Measurements from ENCODE around the gene ZNF189.
"Not testable (repeated sequence)": the region's sequence is repeated elsewhere in the genome, so short reads cannot be mapped to it uniquely, and the experiment has no call there.

The ZNF189 gene

DNA sequence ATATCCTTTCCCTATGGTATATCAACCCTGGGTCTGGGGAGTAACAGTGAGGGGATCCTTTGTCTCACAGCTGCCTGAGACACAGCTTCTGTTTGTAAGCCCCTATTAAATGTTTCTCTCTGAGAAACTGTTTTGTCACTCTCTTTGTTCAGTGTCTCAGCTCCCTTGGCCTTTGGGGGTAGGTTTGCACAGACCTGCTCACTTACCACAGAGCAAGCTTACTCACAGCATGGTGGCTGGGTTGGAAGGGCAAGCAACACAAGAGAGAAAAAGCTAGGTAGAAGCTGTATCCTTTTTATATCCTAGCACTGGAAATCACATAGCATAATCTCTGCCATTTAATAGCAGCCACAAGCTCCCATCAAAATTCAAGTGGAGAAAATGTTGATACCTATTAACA is 18.4 kb upstream of the ZNF189 start:
- H3K27me3 ChIP-seq (ENCODE audit: control insufficient read depth, insufficient read depth, low read length, poor library complexity, severe bottlenecking), result no peaks in the 10 kb centered on the region
- no peaks in the 10 kb centered on the region for H3K4me1 ChIP-seq (ENCODE audit: control insufficient read depth, insufficient read depth, low read length)
- H3K9me3 ChIP-seq (ENCODE audit: control insufficient read depth, low read length), result peaks cover under 1% of the 10 kb centered on the region
- no peak overlapping the region for H3K4me3 ChIP-seq (ENCODE audit: insufficient read depth, low read depth, low read length)
- peaks cover 3% of the 10 kb centered on the region for H3K36me3 ChIP-seq (ENCODE audit: control insufficient read depth, insufficient read depth, low read length)
- H3K27ac ChIP-seq (ENCODE audit: insufficient read depth, low read depth, low read length, poor library complexity, severe bottlenecking), result no peak overlapping the region

DNA sequence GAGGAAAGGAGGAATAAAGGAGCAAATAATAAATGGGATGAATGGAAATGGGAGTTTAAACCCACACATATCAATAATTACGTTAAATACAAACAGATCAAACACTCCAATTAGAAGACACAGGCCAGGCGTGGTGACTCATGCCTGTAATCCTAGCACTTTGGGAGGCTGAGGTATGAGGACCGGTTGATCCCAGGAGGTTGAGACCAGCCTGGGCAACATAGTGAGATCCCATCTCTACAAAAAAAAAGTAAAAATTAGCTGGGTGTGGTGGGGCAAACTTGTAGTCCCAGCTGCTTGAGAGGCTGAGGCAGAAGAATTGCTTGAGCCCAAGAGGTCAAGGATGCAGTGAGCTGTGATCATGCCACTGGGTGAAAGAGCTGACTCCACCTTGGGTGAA is 17.5 kb upstream of the ZNF189 start:
- no peaks in the 10 kb centered on the region for H3K4me1 ChIP-seq (ENCODE audit: control insufficient read depth, insufficient read depth, low read length)
- H3K27me3 ChIP-seq (ENCODE audit: control insufficient read depth, insufficient read depth, low read length, poor library complexity, severe bottlenecking), result no peaks in the 10 kb centered on the region
- peaks cover 3% of the 10 kb centered on the region for H3K9me3 ChIP-seq (ENCODE audit: control insufficient read depth, low read length)
- no peak overlapping the region for H3K4me3 ChIP-seq (ENCODE audit: insufficient read depth, low read depth, low read length)
- H3K27ac ChIP-seq (ENCODE audit: insufficient read depth, low read depth, low read length, poor library complexity, severe bottlenecking), result no peak overlapping the region
- peaks cover 6% of the 10 kb centered on the region for H3K36me3 ChIP-seq (ENCODE audit: control insufficient read depth, insufficient read depth, low read length)
- 88 to 94% methylated on average over 3 of the region's 3 CpGs for WGBS, 2 experiments

DNA sequence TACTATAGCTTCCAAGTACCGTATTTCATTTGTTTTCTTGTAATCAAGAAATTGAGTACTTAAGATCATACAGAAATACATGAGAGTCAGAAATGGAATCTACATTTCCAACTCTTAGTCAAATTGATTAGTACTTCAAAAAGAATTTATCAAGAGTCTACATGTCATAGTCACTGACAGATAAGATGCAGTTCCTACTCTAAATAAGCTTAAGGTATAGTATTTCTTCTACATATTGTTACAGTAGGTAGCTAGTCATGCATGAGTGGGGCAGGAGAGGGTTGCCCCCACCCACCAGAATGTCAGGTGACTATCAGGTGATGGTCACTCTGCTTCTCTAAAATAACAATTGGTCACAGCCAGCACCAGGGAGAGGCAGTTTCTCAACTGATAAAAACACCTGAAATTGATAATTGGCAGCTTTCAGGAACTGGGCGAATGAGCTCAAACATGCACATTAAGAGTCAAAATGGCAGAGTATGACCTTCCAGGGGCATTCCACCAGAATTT is 16.8 kb upstream of the ZNF189 start:
- no peaks in the 10 kb centered on the region for H3K27me3 ChIP-seq (ENCODE audit: control insufficient read depth, insufficient read depth, low read length, poor library complexity, severe bottlenecking)
- WGBS, 2 experiments, result 86 to 91% methylated on average over 1 to 2 of the region's 2 CpGs

DNA sequence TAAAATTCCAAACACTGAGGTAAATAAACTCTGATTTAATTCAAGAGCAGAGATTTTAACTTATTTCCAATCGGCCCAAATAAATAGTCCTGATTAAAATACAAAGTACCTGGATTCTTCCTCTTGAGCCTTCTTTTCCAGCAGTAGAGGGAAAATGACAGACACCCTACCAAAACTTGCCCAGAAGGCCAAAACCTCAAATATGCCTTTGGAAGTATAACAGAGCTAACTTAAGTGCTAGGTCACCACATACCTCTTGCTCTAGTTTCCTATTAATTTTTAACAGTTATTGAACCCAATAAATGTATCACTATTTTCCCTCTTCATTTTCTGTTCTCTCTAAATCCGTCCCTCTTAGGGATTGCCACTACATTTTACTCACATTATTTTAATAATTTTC is 15.3 kb upstream of the ZNF189 start:
- no peak overlapping the region for H3K27ac ChIP-seq (ENCODE audit: insufficient read depth, low read depth, low read length, poor library complexity, severe bottlenecking)

More for the DNA sequence above, 16.8 kb upstream of the ZNF189 start:
- no peak overlapping the region for H3K27ac ChIP-seq (ENCODE audit: insufficient read depth, low read depth, low read length, poor library complexity, severe bottlenecking)
- peaks cover 3% of the 10 kb centered on the region for H3K9me3 ChIP-seq (ENCODE audit: control insufficient read depth, low read length)
- H3K4me1 ChIP-seq (ENCODE audit: control insufficient read depth, insufficient read depth, low read length), result no peaks in the 10 kb centered on the region
- H3K4me3 ChIP-seq (ENCODE audit: insufficient read depth, low read depth, low read length), result no peak overlapping the region
- H3K36me3 ChIP-seq (ENCODE audit: control insufficient read depth, insufficient read depth, low read length), result peaks cover 6% of the 10 kb centered on the region

DNA sequence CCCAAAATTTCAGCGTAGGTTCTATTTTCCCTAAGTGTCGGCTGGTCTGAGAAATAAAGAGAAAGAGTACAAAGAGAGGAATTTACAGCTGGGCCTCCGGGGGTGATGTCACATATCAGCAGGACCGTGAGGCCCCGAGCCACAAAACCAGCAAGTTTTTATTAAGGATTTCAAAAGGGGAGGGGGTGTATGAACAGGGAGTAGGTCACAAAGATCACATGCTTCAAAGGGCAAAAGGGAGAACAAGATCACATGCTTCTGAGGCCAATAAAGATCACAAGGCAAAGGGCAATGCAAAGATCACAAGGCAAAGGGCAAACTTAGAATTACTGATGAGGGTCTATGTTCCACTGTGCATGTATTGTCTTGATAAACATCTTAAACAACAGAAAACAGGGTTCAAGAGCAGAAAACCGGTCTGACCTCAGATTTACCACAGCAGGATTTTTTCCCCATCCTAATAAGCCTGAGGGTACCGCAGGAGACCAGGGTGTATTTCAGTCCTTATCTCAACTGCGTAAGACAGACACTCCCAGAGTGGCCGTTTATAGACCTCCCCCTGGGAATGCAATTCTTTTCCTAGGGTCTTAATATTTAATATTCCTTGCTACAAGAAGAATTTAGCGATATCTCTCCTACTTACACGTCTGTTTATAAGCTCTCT is 13.6 kb upstream of the ZNF189 start, which contains the start of gene BAAT:
Gene BAAT (minus strand): TSS at position 134 of the 664 bp plus-strand sequence. CDS start 13,602 bp downstream, outside the sequence.
- H3K9me3 ChIP-seq (ENCODE audit: control insufficient read depth, low read length); H3K4me3 ChIP-seq (ENCODE audit: insufficient read depth, low read depth, low read length); H3K27ac ChIP-seq (ENCODE audit: insufficient read depth, low read depth, low read length, poor library complexity, severe bottlenecking); H3K4me1 ChIP-seq (ENCODE audit: control insufficient read depth, insufficient read depth, low read length); H3K27me3 ChIP-seq (ENCODE audit: control insufficient read depth, insufficient read depth, low read length, poor library complexity, severe bottlenecking): not testable (repeated sequence)
- peaks cover 13% of the 10 kb centered on the region for H3K36me3 ChIP-seq (ENCODE audit: control insufficient read depth, insufficient read depth, low read length)
- WGBS, 2 experiments, result 87 to 90% methylated on average over 11 of the region's 11 CpGs

More for the DNA sequence above, 15.3 kb upstream of the ZNF189 start:
- Histone ChIP-seq H3K4me1 (ENCODE audit: control insufficient read depth, insufficient read depth, low read length) (no peaks in the 10 kb centered on the region), H3K9me3 (ENCODE audit: control insufficient read depth, low read length) (peaks cover 3% of the 10 kb centered on the region), H3K27me3 (ENCODE audit: control insufficient read depth, insufficient read depth, low read length, poor library complexity, severe bottlenecking) (no peaks in the 10 kb centered on the region), H3K4me3 (ENCODE audit: insufficient read depth, low read depth, low read length) (no peak overlapping the region), H3K36me3 (ENCODE audit: control insufficient read depth, insufficient read depth, low read length) (peaks cover 6% of the 10 kb centered on the region)
- WGBS, 2 experiments, result 92 to 94% methylated on average over 1 to 2 of the region's 2 CpGs

DNA sequence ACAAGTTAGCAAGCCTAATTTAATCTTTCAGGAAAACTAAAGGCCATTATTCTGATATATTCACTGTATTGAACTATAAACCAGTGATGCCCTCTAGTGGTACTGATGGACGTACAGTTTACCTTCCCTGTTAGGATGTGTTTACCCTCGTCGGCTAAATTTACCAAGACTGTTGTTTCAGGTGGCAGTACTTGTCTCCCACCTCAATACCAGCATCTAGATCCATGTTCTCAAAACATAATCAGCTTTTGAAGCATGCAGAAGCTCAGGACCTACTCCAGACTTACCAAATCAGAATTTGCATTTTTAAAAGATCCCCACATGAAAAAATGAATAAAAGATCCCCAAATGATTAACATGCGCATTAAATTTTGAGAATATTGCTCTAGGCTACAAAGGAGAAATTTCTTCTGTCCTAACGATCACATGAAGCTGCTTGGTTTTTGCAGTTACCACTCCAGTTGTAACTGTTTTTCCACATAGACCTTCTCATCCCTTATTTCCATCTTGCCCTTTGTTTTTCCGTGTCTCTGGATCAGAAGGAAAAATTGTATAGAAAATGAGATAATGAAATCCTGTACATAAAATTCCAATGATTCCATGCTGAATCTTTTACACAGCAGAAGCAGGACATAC is 10.7 kb upstream of the ZNF189 start:
- Histone ChIP-seq H3K4me3 (ENCODE audit: insufficient read depth, low read depth, low read length) (no peak overlapping the region), H3K27ac (ENCODE audit: insufficient read depth, low read depth, low read length, poor library complexity, severe bottlenecking) (no peak overlapping the region), H3K27me3 (ENCODE audit: control insufficient read depth, insufficient read depth, low read length, poor library complexity, severe bottlenecking) (no peaks in the 10 kb centered on the region), H3K36me3 (ENCODE audit: control insufficient read depth, insufficient read depth, low read length) (peaks cover 23% of the 10 kb centered on the region), H3K4me1 (ENCODE audit: control insufficient read depth, insufficient read depth, low read length) (no peaks in the 10 kb centered on the region), H3K9me3 (ENCODE audit: control insufficient read depth, low read length) (peaks cover 4% of the 10 kb centered on the region)
- WGBS, 2 experiments, result 66 to 71% methylated on average over 5 to 6 of the region's 6 CpGs

DNA sequence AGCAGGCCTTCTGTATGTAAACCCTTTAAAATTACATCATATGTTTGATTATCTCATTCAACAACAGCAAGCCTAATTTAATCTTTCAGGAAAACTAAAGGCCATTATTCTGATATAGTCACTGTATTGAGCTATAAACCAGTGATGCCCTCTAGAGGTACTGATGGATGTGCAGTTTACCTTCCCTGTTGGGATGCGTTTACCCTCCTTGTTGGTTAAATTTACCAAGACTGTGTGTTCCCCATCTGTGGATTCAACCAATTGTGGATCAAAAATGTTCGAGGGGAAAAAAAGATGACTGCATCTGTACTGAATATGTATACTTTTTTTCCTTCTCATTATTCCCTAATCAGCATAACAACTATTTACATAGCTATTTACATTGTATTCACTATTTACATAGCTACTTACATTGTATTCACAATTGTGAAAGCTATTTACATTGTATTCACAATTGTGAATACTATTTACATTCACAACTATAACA is 10.1 kb upstream of the ZNF189 start:
- 77 to 89% methylated on average over 1 to 2 of the region's 2 CpGs for WGBS, 2 experiments
- Histone ChIP-seq H3K27me3 (ENCODE audit: control insufficient read depth, insufficient read depth, low read length, poor library complexity, severe bottlenecking) (no peaks in the 10 kb centered on the region), H3K9me3 (ENCODE audit: control insufficient read depth, low read length) (peaks cover 7% of the 10 kb centered on the region), H3K4me3 (ENCODE audit: insufficient read depth, low read depth, low read length) (no peak overlapping the region), H3K36me3 (ENCODE audit: control insufficient read depth, insufficient read depth, low read length) (peaks cover 23% of the 10 kb centered on the region), H3K4me1 (ENCODE audit: control insufficient read depth, insufficient read depth, low read length) (no peaks in the 10 kb centered on the region), H3K27ac (ENCODE audit: insufficient read depth, low read depth, low read length, poor library complexity, severe bottlenecking) (no peak overlapping the region)

DNA sequence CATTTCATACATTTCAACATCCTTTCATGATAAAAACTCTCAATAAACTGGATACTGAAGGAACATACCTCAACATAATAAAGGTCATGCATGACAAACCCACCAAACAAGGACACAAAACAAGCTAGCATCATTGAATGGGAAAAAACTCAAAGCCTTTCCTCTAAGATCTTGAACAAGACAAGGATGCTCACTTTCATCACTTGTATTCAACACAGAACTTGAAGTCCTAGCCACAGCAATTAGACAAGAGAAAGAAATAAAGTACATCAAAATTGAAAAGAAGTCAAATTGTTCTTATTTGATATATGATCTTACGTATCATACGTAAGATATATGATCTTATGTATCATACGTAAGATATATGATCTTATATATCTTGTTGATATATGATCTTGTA is 5.5 kb upstream of the ZNF189 start:
- no CpG with 5 or more reads among the region's 3 CpGs for WGBS, 2 experiments
- H3K27me3 ChIP-seq (ENCODE audit: control insufficient read depth, insufficient read depth, low read length, poor library complexity, severe bottlenecking), result no peaks in the 10 kb centered on the region

DNA sequence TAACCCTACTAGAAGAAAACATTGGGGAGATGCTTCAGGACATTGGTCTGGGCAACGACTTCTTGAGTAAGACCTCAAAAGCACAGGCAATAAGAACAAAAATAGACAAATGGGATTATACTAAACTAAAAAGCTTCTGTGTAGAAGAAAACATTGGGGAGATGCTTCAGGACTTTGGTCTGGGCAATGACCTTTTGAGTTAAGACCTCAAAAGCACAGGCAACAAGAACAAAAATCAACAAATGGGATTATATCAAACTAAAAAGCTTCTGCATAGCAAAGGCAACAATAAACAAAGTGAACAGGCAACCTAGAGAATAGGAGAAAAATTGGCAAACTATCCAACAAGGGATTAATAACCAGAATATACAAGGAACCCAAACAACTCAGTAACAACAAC is 4.0 kb upstream of the ZNF189 start:
- Histone ChIP-seq H3K36me3 (ENCODE audit: control insufficient read depth, insufficient read depth, low read length) (peaks cover 19% of the 10 kb centered on the region), H3K27ac (ENCODE audit: insufficient read depth, low read depth, low read length, poor library complexity, severe bottlenecking) (no peak overlapping the region), H3K27me3 (ENCODE audit: control insufficient read depth, insufficient read depth, low read length, poor library complexity, severe bottlenecking) (no peaks in the 10 kb centered on the region), H3K4me1 (ENCODE audit: control insufficient read depth, insufficient read depth, low read length) (peaks cover 2% of the 10 kb centered on the region), H3K4me3 (ENCODE audit: insufficient read depth, low read depth, low read length) (no peak overlapping the region), H3K9me3 (ENCODE audit: control insufficient read depth, low read length) (peaks cover 3% of the 10 kb centered on the region)
- 86 to 100% methylated on average over 1 of the region's 1 CpG for WGBS, 2 experiments

More for the DNA sequence above, 5.5 kb upstream of the ZNF189 start:
- Histone ChIP-seq H3K4me1 (ENCODE audit: control insufficient read depth, insufficient read depth, low read length) (no peaks in the 10 kb centered on the region), H3K4me3 (ENCODE audit: insufficient read depth, low read depth, low read length) (no peak overlapping the region), H3K27ac (ENCODE audit: insufficient read depth, low read depth, low read length, poor library complexity, severe bottlenecking) (no peak overlapping the region), H3K9me3 (ENCODE audit: control insufficient read depth, low read length) (peaks cover 3% of the 10 kb centered on the region), H3K36me3 (ENCODE audit: control insufficient read depth, insufficient read depth, low read length) (peaks cover 25% of the 10 kb centered on the region)

DNA sequence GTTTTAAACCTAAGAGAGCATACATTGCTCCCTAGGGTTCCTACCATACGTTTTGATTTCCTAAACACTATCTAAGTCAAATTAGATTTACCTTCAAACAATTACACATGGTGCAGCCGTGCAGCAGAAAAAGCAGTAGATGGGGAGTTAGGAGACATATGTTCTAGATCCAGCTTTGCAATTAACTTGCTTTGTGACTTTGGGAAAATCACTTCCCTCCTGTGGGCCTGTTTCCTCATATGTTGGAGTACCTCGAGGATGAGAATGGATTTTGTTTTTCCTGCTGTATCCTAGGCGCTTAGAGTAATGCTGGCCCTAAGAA is 944 bp upstream of the ZNF189 start:
- Histone ChIP-seq H3K27ac (ENCODE audit: insufficient read depth, low read depth, low read length, poor library complexity, severe bottlenecking) (peak overlapping the region; percentile 41), H3K27me3 (ENCODE audit: control insufficient read depth, insufficient read depth, low read length, poor library complexity, severe bottlenecking) (no peaks in the 10 kb centered on the region), H3K4me1 (ENCODE audit: control insufficient read depth, insufficient read depth, low read length) (peaks cover 10% of the 10 kb centered on the region), H3K9me3 (ENCODE audit: control insufficient read depth, low read length) (peaks cover 3% of the 10 kb centered on the region), H3K36me3 (ENCODE audit: control insufficient read depth, insufficient read depth, low read length) (peaks cover 34% of the 10 kb centered on the region), H3K4me3 (ENCODE audit: insufficient read depth, low read depth, low read length) (peak overlapping the region; percentile 63)
- 17 to 25% methylated on average over 4 of the region's 4 CpGs for WGBS, 2 experiments
